GM21528 (cell line): Measurements from ENCODE around the gene PLXNA4.

Experiments used
- ATAC-seq: cut with Tn5 transposase; IDR thresholded peaks from one replicate; pipeline ENCODE4 v1.9.1; 2021; ENCODE audit warnings: mild to moderate bottlenecking, moderate library complexity; ENCODE audit not compliant: unreplicated experiment, low FRiP score

The PLXNA4 gene

DNA sequence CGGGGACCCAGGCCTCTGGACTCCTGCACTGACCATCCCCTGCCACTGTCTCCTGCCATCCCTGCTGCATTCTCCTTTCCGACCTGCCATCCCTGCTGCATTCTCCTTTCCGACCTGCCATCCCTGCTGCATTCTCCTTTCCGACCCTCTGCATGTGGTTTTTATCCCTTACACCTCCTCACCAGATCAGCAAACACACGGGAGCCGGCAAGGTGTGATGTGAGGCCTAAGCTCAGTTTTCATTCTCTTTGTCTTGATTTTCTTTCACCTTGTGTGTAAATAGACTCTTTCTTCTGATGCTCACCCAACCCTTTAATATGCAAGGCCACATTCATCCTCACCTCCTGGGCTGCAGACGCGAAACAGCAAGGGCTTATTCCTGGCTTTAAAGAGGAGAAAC is 11.4 kb downstream of the PLXNA4 start:
- ATAC-seq, result no peak

GRCh38 chr7:132564090-132564489 is 12.2 kb downstream of the PLXNA4 start:
- no peak for ATAC-seq

DNA sequence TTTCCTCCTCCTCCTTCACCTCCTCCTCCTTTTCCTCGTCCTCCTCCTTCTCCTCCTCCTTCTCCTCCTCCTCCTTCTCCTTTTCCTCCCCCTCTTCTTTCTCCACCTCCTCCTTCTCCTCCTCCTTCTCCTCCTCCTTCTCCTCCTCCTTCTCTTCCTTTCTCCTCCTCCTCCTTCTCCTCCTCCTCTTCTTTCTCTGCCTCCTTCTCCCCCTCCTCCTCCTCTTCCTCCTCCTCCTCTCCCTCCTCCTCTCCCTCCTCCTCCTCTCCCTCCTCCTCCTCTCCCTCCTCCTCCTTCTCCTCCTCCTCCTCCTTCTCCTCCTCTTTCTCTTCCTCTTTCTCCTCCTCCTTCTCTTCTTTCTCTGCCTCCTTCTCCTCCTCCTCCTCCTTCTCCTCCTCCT is 13.6 kb downstream of the PLXNA4 start:
- no peak for ATAC-seq

DNA sequence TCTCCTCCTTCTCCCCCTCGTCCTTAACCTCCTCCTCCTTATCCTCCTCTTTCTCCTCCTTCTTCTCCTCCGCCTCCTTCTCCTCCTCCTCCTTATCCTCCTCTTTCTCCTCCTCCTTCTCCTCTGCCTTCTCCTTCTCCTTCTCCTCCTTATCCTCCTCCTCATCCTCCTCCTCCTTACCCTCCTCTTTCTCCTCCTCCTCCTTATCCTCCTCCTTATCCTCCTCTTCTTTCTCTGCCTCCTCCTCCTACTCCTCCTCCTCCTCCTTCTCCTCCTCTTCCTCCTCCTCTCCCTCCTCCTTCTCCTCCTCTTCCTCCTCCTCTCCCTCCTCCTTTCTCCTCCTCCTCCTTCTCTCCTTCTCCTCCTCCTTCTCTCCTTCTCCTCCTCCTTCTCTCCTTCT is 14.5 kb downstream of the PLXNA4 start:
- ATAC-seq, result no peak

GRCh38 chr7:132560825-132561529 is 15.3 kb downstream of the PLXNA4 start:
- ATAC-seq, result no peak

- no peak for ATAC-seq
Observed at GRCh38 chr7:132560105-132560504, 16.2 kb downstream of the PLXNA4 start.

DNA sequence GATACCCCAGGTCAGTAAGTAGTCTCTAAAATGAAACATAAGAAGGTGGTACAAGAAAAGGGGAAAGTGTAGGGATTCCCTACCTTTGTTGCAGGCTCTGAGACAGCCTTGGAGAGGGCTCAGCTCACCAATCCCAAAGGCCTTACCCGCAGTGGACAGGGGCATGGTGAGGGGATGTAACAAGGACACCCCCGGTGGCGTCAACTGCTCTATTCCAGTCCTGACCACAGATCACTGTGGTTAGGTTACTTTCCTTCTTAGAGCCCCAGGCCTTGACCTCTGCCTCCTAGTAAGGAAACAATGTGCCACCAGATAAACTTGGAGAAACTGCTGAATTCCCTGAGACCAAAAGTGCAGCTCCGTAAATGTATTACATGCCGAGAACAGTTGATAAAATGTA is 17.5 kb downstream of the PLXNA4 start:
- no peak for ATAC-seq

DNA sequence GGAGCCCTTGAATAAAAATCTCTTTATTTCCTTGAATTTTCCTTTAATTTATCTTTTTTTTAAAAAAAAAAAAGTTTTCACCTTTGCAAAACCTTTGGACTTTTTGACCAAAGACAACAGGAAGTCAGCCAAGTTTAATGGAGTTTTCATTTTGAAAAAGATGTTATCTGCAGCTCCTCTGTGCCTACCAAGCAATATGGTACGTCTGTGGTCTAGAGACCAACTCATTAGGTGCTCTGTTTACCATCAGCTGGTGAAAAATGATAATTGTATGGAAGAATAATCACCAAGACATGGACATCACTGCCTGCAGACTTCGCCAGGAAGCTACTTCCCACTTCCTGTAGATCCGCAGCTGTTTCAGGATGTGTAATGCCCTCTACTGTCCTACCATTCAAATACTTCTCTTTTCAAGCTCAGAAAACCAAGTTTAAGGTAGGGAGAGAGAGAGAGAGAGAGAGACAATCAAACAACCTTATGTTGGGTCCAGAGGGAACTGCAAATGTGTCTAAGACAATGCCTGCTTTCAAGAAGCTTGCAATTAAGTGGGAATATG is 18.7 kb downstream of the PLXNA4 start:
- no peak for ATAC-seq

- ATAC-seq, result no peak
Observed at GRCh38 chr7:132554446-132554845, 21.8 kb downstream of the PLXNA4 start.

- no peak for ATAC-seq
Observed at GRCh38 chr7:132553031-132553430, 23.2 kb downstream of the PLXNA4 start.

DNA sequence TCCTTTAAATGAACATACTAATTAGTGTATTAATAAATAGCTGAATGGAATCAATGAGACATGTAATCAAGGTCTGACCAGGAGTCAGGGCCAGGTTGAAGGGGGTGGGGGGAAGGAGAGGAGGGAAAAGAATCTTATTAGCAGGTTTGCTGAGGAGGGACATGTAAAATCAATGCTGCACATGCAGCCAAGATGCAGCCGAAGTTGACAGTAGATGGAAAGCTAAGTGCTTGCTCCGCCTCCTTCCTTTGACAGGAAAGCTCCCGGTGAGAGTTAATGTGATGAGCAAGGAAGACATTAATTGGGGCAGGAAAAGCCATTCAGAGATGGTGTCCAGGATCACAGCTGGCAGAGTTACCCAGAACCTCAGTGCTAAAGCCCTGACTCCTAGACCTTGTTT is 24.4 kb downstream of the PLXNA4 start:
- no peak for ATAC-seq

- no peak for ATAC-seq
Observed at GRCh38 chr7:132551439-132551838, 24.8 kb downstream of the PLXNA4 start.

DNA sequence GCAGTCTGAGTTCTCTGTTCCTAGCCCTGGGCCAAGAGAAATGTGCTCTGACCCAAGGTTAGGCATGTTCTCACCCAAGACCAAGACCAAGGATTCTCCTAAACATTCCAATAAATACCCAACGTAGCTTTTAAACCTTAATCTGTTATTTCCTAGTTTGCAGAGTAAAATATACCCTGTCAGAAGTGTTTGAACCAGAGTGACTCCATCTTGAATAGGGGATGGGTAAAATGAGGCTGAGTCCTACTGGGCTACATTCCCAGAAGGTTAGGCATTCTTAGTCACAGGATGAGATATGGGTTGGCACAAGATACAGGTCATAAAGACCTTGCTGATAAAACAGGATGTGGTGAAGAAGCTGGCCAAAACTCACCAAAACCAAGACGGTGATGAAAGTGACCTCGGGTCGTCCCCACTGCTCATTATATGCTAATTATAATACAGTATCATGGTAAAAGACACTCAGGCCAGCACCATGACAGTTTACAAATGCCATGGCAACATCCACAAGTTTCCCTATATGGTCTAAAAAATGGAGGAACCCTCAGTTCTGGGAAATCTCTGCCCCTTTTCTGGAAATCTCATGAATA is 27.7 kb downstream of the PLXNA4 start:
- no peak for ATAC-seq

GRCh38 chr7:132547821-132548220 is 28.4 kb downstream of the PLXNA4 start:
- no peak for ATAC-seq

DNA sequence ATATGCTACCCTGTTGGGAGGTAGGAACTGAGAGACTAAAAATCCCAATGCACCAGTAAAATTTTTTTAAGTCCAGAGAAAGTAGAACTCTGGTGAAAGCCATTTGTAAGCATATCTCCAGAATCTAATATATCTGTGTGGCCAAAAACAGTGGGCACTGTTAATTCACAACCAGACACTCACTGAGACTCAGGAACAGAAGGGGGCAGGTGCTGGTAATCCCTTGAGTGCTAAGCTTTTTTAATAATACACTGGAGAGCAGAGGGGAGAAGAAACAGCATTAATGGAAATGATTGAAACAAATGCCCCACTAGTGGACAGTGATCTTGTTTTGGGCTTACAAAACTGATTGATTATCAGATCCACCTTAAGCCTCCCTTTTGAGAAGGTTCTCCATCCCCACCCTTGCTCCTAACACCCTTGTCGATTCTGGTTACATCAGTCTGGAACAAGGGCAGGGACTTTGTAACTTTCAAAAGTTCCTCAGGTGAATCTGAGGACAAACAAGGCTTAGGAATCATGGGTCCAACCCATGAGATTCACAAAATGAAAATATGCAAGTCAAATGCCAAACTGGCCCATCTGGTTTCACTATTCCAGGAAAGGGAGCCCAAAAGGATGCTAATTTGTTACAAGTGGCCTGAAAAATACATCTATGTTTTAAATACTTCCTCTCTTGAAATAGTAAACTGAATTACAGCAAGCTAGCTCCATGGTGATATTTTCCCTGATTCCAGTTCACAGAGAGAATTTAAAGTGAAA is 29.7 kb downstream of the PLXNA4 start:
- no peak for ATAC-seq

DNA sequence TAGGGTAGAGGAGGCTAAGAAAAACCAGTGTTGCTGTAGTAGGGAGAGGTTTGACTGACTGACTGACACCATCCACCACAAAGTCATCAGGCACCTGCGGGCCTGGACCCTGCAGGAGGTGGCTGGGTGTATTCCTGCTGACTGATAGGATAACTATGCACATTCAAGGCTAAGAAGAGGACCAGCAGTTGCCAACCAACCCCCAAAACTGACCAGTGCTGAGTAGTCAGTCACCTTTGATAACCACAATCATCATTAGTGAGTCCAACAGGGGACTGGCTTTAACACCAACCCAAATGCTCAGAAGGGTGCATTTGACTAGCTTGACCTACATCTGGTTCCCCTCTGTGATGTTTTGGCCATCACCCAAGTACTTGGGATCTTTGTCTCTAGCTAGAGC is 30.5 kb downstream of the PLXNA4 start:
- no peak for ATAC-seq

- ATAC-seq, result no peak
Observed at GRCh38 chr7:132544999-132545398, 31.3 kb downstream of the PLXNA4 start.

DNA sequence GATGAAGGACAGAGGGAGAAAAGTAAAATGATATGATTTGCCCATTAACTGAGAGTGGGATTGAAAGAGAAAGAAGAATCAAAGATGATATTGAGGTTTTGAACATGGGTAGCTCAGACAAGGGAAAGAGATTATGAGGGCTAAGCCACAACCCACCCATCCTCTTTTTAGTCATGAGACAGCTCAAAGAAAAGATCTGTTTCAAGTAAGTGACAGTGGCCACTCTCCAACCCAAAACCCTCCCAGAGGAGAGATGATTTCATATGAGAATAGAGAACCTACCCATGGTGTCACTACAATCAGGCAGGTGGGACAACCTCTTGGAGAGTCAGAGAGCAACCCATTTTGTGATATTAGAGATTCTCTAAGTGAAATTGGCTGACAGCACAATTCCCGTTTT is 32.2 kb downstream of the PLXNA4 start:
- no peak for ATAC-seq

DNA sequence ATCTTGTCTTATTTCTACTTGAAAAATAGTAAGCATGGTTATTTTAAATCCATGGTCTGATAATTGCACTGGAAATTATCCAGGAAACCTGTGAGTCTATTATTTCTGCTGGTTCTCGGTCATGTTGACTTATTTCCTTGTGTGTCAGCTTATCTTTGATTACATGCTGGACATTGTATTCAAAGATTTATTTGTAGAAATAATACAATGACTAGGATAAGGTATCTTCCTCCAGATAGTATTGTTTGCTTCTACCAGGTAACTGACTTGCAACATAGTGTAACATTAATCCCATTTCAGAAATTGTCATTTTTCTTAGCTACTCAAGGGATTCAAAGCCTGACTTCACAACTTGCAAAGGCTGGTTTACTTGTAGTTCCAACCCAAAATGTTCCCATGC is 33.4 kb downstream of the PLXNA4 start:
- no peak for ATAC-seq

DNA sequence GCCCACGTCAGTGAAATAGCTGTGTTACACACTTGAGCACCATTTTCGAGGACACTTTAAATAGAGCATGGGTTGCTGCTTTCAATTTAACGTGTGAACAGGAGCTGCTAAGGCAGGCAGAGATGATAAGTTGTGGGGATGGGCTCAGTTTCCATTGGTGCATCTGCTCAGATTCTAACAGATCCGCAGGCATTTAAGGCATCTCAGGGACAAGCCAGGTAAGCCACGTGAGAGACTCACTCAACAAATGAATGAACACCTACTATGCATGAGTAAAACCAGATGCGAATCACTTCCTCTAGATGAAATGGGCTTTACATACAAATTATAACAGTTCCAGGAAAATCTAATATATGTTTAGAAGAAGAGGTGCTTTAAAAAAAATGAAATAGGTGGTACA is 34.6 kb downstream of the PLXNA4 start:
- ATAC-seq, result no peak

DNA sequence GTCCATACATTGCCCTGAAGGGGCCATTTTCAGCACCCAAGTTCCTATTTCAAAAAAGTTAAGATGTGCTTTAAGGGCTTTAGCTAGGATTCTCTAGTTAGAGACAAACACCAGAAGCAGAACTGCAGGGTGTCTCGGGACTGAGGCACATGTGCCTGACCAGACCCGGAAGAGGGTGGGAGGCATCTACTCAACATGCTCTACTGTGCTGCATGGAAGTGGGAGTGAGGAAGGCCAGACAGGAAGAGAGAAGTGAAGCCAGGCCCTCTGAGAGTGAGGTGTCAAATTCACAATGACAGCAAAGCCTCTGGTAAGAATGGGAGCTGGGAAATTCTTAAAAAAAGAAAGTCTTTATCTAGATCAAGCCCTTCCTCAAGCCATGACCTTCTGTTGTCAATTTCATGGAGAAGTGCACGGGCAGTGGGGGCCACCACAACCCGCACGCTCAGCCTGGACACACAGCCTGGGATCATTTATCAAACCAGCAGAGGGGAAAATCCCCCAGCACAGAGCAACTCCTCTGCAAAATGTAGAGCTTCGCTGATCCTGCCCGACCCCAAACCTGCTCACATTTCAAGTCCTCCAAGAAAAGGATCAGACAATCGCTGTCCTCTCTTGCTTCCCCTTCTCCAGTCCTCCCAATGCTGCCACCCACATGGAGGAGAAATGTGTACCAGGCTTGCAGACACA is 38.7 kb downstream of the PLXNA4 start:
- no peak for ATAC-seq
